ENCODE data around the gene SLC38A7.
"Not testable (repeated sequence)": the region's sequence is repeated elsewhere in the genome, so short reads cannot be mapped to it uniquely, and the experiment has no call there.

Gene SLC38A7

GRCh38 chr16:58678269-58678668, 6.3 kb downstream of the SLC38A7 start:
- no peak for DNase-seq

- no peak for DNase-seq
These were observed 13.5 kb downstream of the SLC38A7 start for GRCh38 chr16:58670946-58671583.

- no peak for DNase-seq
These were observed 14.4 kb downstream of the SLC38A7 start for GRCh38 chr16:58670177-58670576.

- DNase-seq, result no peak
These were observed 19.4 kb downstream of the SLC38A7 start for GRCh38 chr16:58665200-58665599.

- no peak for DNase-seq
These were observed 23.3 kb downstream of the SLC38A7 start for GRCh38 chr16:58661199-58661830.

GRCh38 chr16:58659911-58660310, 24.7 kb downstream of the SLC38A7 start:
- DNase-seq, result not testable (repeated sequence)

GRCh38 chr16:58658796-58659211, 25.8 kb downstream of the SLC38A7 start:
- DNase-seq, result no peak

GRCh38 chr16:58656899-58657298, 27.7 kb downstream of the SLC38A7 start:
- DNase-seq, result no peak

- no peak for DNase-seq
These were observed 29.4 kb downstream of the SLC38A7 start for GRCh38 chr16:58655215-58655596.

GRCh38 chr16:58654560-58655214, 29.9 kb downstream of the SLC38A7 start:
- no peak for DNase-seq

- no peak for DNase-seq
These were observed 31.8 kb downstream of the SLC38A7 start for GRCh38 chr16:58652741-58653140.

GRCh38 chr16:58651965-58652348, 32.6 kb downstream of the SLC38A7 start:
- DNase-seq, result no peak

GRCh38 chr16:58649707-58650106, 34.9 kb downstream of the SLC38A7 start:
- no peak for DNase-seq

GRCh38 chr16:58647107-58647506, 37.5 kb downstream of the SLC38A7 start:
- no peak for DNase-seq

GRCh38 chr16:58644765-58645487, 39.6 kb downstream of the SLC38A7 start:
- no peak for DNase-seq

GRCh38 chr16:58644108-58644507, 40.5 kb downstream of the SLC38A7 start:
- no peak for DNase-seq

- no peak for DNase-seq
These were observed 43.6 kb downstream of the SLC38A7 start for GRCh38 chr16:58640949-58641348.

- DNase-seq, result no peak
These were observed 44.7 kb downstream of the SLC38A7 start for GRCh38 chr16:58639836-58640235.

- no peak for DNase-seq
These were observed 45.3 kb downstream of the SLC38A7 start for GRCh38 chr16:58639230-58639629.

GRCh38 chr16:58638148-58639036, 46.2 kb downstream of the SLC38A7 start:
- no peak for DNase-seq

- not testable (repeated sequence) for DNase-seq
These were observed 47.5 kb downstream of the SLC38A7 start for GRCh38 chr16:58637021-58637420.

- DNase-seq, result no peak
These were observed 48.1 kb downstream of the SLC38A7 start for GRCh38 chr16:58636466-58636865.

GRCh38 chr16:58635502-58635901, 49.1 kb downstream of the SLC38A7 start:
- no peak for DNase-seq

Measured in activated CD8-positive, alpha-beta memory T cell treated with anti-CD3 and anti-CD28 coated beads, Interleukin-2, amount 50 U/mL, for 4 hours (primary cell).